HCT116 (cell line): Measurements from ENCODE around the gene C2CD2. TPM values are rescaled to one million over a fixed set of nuclear protein-coding genes. Genes with fewer than 3 reads are reported as not detected.

Source experiments
- ATAC-seq: fragments of 200-7000 bp; cut with Tn5 transposase; 2 replicates; pipeline ENCODE4 v1.9.1; 2020; ENCODE audit warnings: mild to moderate bottlenecking, moderate library complexity
- BruUV-seq: library from RNA; stranded (reverse); fragments of 400-500 nt; replicated peaks from 2 replicates; lab custom pipeline; 2021; lab: Mats Ljungman, UMichigan
- CTCF ChIA-PET: fragments of 300-600 bp; sonication (Branson Sonifier 250); formaldehyde crosslinking; loops from one replicate; lab custom pipeline; 2021; ENCODE audit warnings: antibody characterized with exemption; lab: Charles Lee
- POLR2A ChIA-PET: fragments of 300-600, 350-600 bp; sonication (Branson Sonifier 250); formaldehyde crosslinking; loops from one replicate; lab custom pipeline; 2021; ENCODE audit warnings: antibody characterized with exemption; lab: Charles Lee
- RAD21 ChIA-PET, 2 experiments: fragments of 300-600 bp; sonication (Branson Sonifier 250); formaldehyde crosslinking; loops; one replicate each; lab custom pipeline; 2023; ENCODE audit warnings: low total read pairs in 2 of 2; ENCODE audit not compliant: uncharacterized antibody in 2 of 2, unreplicated experiment in 2 of 2, low non-redundant PET in 1 of 2; lab: Charles Lee
- DNase-seq: peaks from one replicate; pipeline ENCODE4 v3.0.0-alpha.2; 2010; ENCODE audit warnings: low read depth, low spot score
- H2AFZ ChIP-seq: fragments of 200-600 bp; shearing (Covaris generic), sonication (generic); 2 replicates; pipeline ENCODE4 v1.6.1; 2017; ENCODE audit warnings: low read depth, mixed run types, mixed read lengths, antibody characterized with exemption, low read length; ENCODE audit not compliant: poor library complexity, severe bottlenecking
- H3K27ac ChIP-seq: 2 replicates; pipeline ENCODE4 v1.5.1; 2012; ENCODE audit warnings: low read depth, low read length
- H3K27me3 ChIP-seq: fragments of 200-600 bp; sonication (generic); 2 replicates; pipeline ENCODE4 v1.6.1; 2016; ENCODE audit warnings: mixed run types, low read length, mixed read lengths; ENCODE audit not compliant: insufficient read depth
- H3K36me3 ChIP-seq, 2 experiments: fragments of 200-500 bp in 1 of 2; fragments of 200-600 bp in 1 of 2; sonication (Bioruptor generic) in 1 of 2; sonication (generic) in 1 of 2; 2 replicates each; pipeline versions ENCODE4 v1.5.1 to v1.6.1; 2014 to 2016; ENCODE audit warnings: low read length in 2 of 2, inconsistent platforms in 1 of 2, mixed read lengths in 1 of 2, mixed run types in 1 of 2; ENCODE audit not compliant: insufficient read depth in 2 of 2, control insufficient read depth in 1 of 2
- H3K4me1 ChIP-seq, 2 experiments: fragments of 200-600 bp in 1 of 2; sonication (generic) in 1 of 2; 2 replicates each; pipeline versions ENCODE4 v1.5.1 to v1.6.1; 2012 to 2017; ENCODE audit warnings: low read length in 2 of 2, inconsistent platforms in 1 of 2, mild to moderate bottlenecking in 1 of 2, mixed read lengths in 1 of 2, mixed run types in 1 of 2, moderate library complexity in 1 of 2; ENCODE audit not compliant: insufficient read depth in 2 of 2, control insufficient read depth in 1 of 2
- H3K4me2 ChIP-seq: fragments of 200-600 bp; sonication (generic); 2 replicates; pipeline ENCODE4 v1.6.1; 2017; ENCODE audit warnings: mixed run types, low read length, mixed read lengths
- H3K4me3 ChIP-seq, 2 experiments: fragments of 200-600 bp in 1 of 2; sonication (generic) in 1 of 2; replicated peaks in 1 of 2; 2 replicates each; pipeline ENCODE4 v1.5.1; 2011 to 2016; ENCODE audit warnings: low read length in 2 of 2, control low read depth in 1 of 2, low read depth in 1 of 2, mild to moderate bottlenecking in 1 of 2, mixed read lengths in 1 of 2, mixed run types in 1 of 2
- H3K79me2 ChIP-seq: fragments of 200-600 bp; sonication (generic); 2 replicates; pipeline ENCODE4 v1.6.1; 2017; ENCODE audit warnings: mild to moderate bottlenecking, mixed run types, low read length, moderate library complexity, mixed read lengths; ENCODE audit not compliant: insufficient read depth
- H3K9ac ChIP-seq: fragments of 200-600 bp; sonication (generic); 2 replicates; pipeline ENCODE4 v1.6.1; 2016; ENCODE audit warnings: low read length, mixed read lengths
- H3K9me2 ChIP-seq: fragments of 200-600 bp; sonication (generic), shearing (Covaris generic); 2 replicates; pipeline ENCODE4 v1.6.1; 2017; ENCODE audit warnings: mixed run types, mild to moderate bottlenecking, moderate library complexity; ENCODE audit not compliant: insufficient read depth
- H3K9me3 ChIP-seq, 2 experiments: fragments of 200-500 bp in 1 of 2; fragments of 200-600 bp in 1 of 2; sonication (Bioruptor generic) in 1 of 2; sonication (generic) in 1 of 2; 2 replicates each; pipeline ENCODE4 v1.6.1; 2014 to 2017; ENCODE audit warnings: low read length in 2 of 2, mixed read lengths in 2 of 2, inconsistent platforms in 1 of 2, low read depth in 1 of 2, mild to moderate bottlenecking in 1 of 2, mixed run types in 1 of 2, moderate library complexity in 1 of 2; ENCODE audit not compliant: control insufficient read depth in 1 of 2, insufficient read depth in 1 of 2
- H4K20me1 ChIP-seq: fragments of 200-600 bp; sonication (generic), shearing (Covaris generic); 2 replicates; pipeline ENCODE4 v1.6.1; 2017; ENCODE audit warnings: mixed run types, mild to moderate bottlenecking, moderate library complexity; ENCODE audit not compliant: insufficient read depth
- ATF3 ChIP-seq: IDR thresholded peaks from 2 replicates; pipeline ENCODE4 v1.6.1; 2012
- CBX3 ChIP-seq: IDR thresholded peaks from 2 replicates; pipeline ENCODE4 v1.6.1; 2012; ENCODE audit warnings: low read depth
- CEBPB ChIP-seq: IDR thresholded peaks from 2 replicates; pipeline ENCODE4 v1.6.1; 2012; ENCODE audit warnings: low read depth
- ELF1 ChIP-seq: IDR thresholded peaks from 2 replicates; pipeline ENCODE4 v1.6.1; 2012; ENCODE audit warnings: low read depth, borderline replicate concordance
- EZH2phosphoT487 ChIP-seq: fragments of 200-600 bp; IDR thresholded peaks from 2 replicates; pipeline ENCODE4 v1.6.1; 2018; ENCODE audit warnings: antibody characterized with exemption, borderline replicate concordance
- JUND ChIP-seq: IDR thresholded peaks from 2 replicates; pipeline ENCODE4 v1.6.1; 2012
- POLR2AphosphoS5 ChIP-seq: IDR thresholded peaks from 2 replicates; pipeline ENCODE4 v1.6.1; 2011; ENCODE audit warnings: mild to moderate bottlenecking, low read depth, low read length, moderate library complexity
- RAD21 ChIP-seq: IDR thresholded peaks from 2 replicates; pipeline ENCODE4 v1.6.1; 2012; ENCODE audit warnings: low read depth, mild to moderate bottlenecking
- SP1 ChIP-seq: IDR thresholded peaks from 2 replicates; pipeline ENCODE4 v1.6.1; 2012; ENCODE audit warnings: low read depth
- TCF7L2 ChIP-seq: IDR thresholded peaks from 2 replicates; pipeline ENCODE4 v1.7.0; 2011; ENCODE audit warnings: borderline replicate concordance, inconsistent platforms; ENCODE audit not compliant: insufficient read depth, insufficient read length; ENCODE audit errors: extremely low read depth
- YY1 ChIP-seq: IDR thresholded peaks from 2 replicates; pipeline ENCODE4 v1.6.1; 2011; ENCODE audit warnings: low read length, low read depth, moderate library complexity, mild to moderate bottlenecking; ENCODE audit not compliant: insufficient replicate concordance; ENCODE audit errors: extremely low read depth
- ZFX ChIP-seq: fragments of 450-650 bp; IDR thresholded peaks from 2 replicates; pipeline ENCODE4 v1.6.1; 2017
- ZNF274 ChIP-seq: fragments of 200-500 bp; sonication (Bioruptor generic); IDR thresholded peaks from 2 replicates; pipeline ENCODE4 v1.6.1; 2014; ENCODE audit warnings: mild to moderate bottlenecking, low read depth, low read length, inconsistent platforms
- intact Hi-C: fragments of 100-400 bp; cut with micrococcal nuclease; formaldehyde crosslinking; loops from 2 replicates; pipeline ENCODE4 v1.10.0; 2022
- total RNA-seq: library from RNA; stranded (reverse); gene quantifications from one replicate; pipeline ENCODE4 v1.2.1, GENCODE V29; 2021; ENCODE audit not compliant: unreplicated experiment

C2CD2 gene
- total RNA-seq, 1 experiment from 2014 or later, result 22.0 TPM

- no peak for TF ChIP-seq TCF7L2
- no peak for TF ChIP-seq RAD21
- TF ChIP-seq SP1, result no peak
- TF ChIP-seq POLR2AphosphoS5, result no peak
- no peak for TF ChIP-seq CBX3
- TF ChIP-seq EZH2phosphoT487, result no peak
- no peak for TF ChIP-seq YY1
- TF ChIP-seq ZFX, result no peak
- no peak for TF ChIP-seq JUND
- TF ChIP-seq ELF1, result no peak
- TF ChIP-seq CEBPB, result no peak
- no peak for TF ChIP-seq ZNF274
- no peak for TF ChIP-seq ATF3
- no peaks in the 10 kb centered on the region for H3K9me3 ChIP-seq
- no peak overlapping the region for H3K4me2 ChIP-seq
- no peak overlapping the region for H3K9ac ChIP-seq
- H3K27ac ChIP-seq, result no peak overlapping the region
- peaks cover 3 to 11% of the 10 kb centered on the region in 2 experiments; a peak in 2 of 4 replicates for H3K4me1 ChIP-seq
- no peak for DNase-seq
- H3K79me2 ChIP-seq, result no peaks in the 10 kb centered on the region
- BruUV-seq, result no TSS peak
- intact Hi-C loops, result no loop called here
- ChIA-PET CTCF (interaction anchor here (1.6 kb wide), 1 partner anchor 72 kb away, joined by 3 read pairs; no protein-coding TSS in a partner anchor), RAD21 (no interaction called here), POLR2A (no interaction called here)
- H3K4me3 ChIP-seq, result no peak overlapping the region
- no peak for ATAC-seq
- no peaks in the 10 kb centered on the region for H3K9me2 ChIP-seq
- no peak overlapping the region for H2AFZ ChIP-seq
- no peaks in the 10 kb centered on the region for H3K27me3 ChIP-seq
- H3K36me3 ChIP-seq, result 0 out of 4 replicates have a peak, but pooled peaks cover 0 to 3% of the 10 kb centered on the region in 2 experiments
- H4K20me1 ChIP-seq, result no peaks in the 10 kb centered on the region
These were observed 103.7 kb downstream of the C2CD2 start for GRCh38 chr21:41850085-41850484.
